Naive thymus-derived CD8-positive, alpha-beta T cell (primary cell): ENCODE data around the gene RPP14. TPM values are rescaled to one million over a fixed set of nuclear protein-coding genes. Genes with fewer than 3 reads are reported as not detected.

ENCODE experiments used
- polyA plus RNA-seq, 3 donors: library from polyadenylated mRNA; unstranded; fragments of 300-500 nt; fragmentation: Illumina TruSeq; gene quantifications; one replicate each; pipeline ENCODE4 v1.2.3, GENCODE V29; 2021
- total RNA-seq, 8 experiments: library from RNA in 2 of 8; stranded (reverse) in 2 of 8; gene quantifications; one replicate each; pipeline ENCODE4 v1.2.3 and lab custom pipeline; 2021 to 2026

Gene RPP14
- total and polyA plus RNA-seq, 5 experiments from 2014 or later, result 7.5 to 20.4 (median 8.5) TPM

Other genes starting within 250 kb of the RPP14 start
- gene DNASE1L3, start 95.3 kb upstream of the RPP14 start, total RNA-seq, result under 1 TPM in 1 of 2 experiments, not detected in 1; 0.66 TPM
- not detected for gene DNASE1L3, start 95.3 kb upstream of the RPP14 start, polyA plus RNA-seq
- 1 to 10 TPM; 6.0 to 6.1 TPM for gene ABHD6, start 68.5 kb upstream of the RPP14 start, total RNA-seq
- 1 to 10 TPM; 4.4 to 6.0 (median 5.4) TPM for gene ABHD6, start 68.5 kb upstream of the RPP14 start, polyA plus RNA-seq
- 1 to 10 TPM; 6.4 to 8.6 TPM for gene HTD2, start 275 bp downstream of the RPP14 start, total RNA-seq
- gene HTD2, start 275 bp downstream of the RPP14 start, polyA plus RNA-seq, result 10 to 100 TPM; 17.4 to 31.2 (median 23.7) TPM
- 10 to 100 TPM; 24.1 to 26.6 TPM for gene PXK, start 26.6 kb downstream of the RPP14 start, total RNA-seq
- 10 to 100 TPM; 16.3 to 21.9 (median 21.0) TPM for gene PXK, start 26.6 kb downstream of the RPP14 start, polyA plus RNA-seq
- 10 to 100 TPM; 60.2 to 66.4 TPM for gene PDHB, start 127.6 kb downstream of the RPP14 start, total RNA-seq
- gene PDHB, start 127.6 kb downstream of the RPP14 start, polyA plus RNA-seq, result 100 to 1,000 TPM in 1 of 3 donors, 10 to 100 TPM in 2; 92.2 to 120 (median 95.3) TPM
- 10 to 100 TPM in 1 of 2 experiments, 1 to 10 TPM in 1; 9.8 to 10.3 TPM for gene KCTD6, start 185.9 kb downstream of the RPP14 start, total RNA-seq
- 1 to 10 TPM; 5.5 to 8.8 (median 8.4) TPM for gene KCTD6, start 185.9 kb downstream of the RPP14 start, polyA plus RNA-seq
- gene ACOX2, start 230.9 kb downstream of the RPP14 start, total RNA-seq, result not detected
- not detected for gene ACOX2, start 230.9 kb downstream of the RPP14 start, polyA plus RNA-seq